Mesodermal cell (in vitro differentiated cells): ENCODE results near the gene TMC6.

Source experiments
- H3K27ac ChIP-seq: 2 replicates; pipeline ENCODE4 v1.7.0; 2013; ENCODE audit warnings: mild to moderate bottlenecking, low read depth, low read length, moderate library complexity; ENCODE audit not compliant: severe bottlenecking
- H3K36me3 ChIP-seq: 2 replicates; pipeline ENCODE4 v1.7.1; 2013; ENCODE audit warnings: mild to moderate bottlenecking, low read length, moderate library complexity; ENCODE audit not compliant: control insufficient read depth, insufficient read depth
- H3K4me1 ChIP-seq: one replicate; pipeline ENCODE4 v1.7.1; 2013; ENCODE audit warnings: mild to moderate bottlenecking, low read length; ENCODE audit not compliant: insufficient read depth, control insufficient read depth, poor library complexity, severe bottlenecking
- H3K4me3 ChIP-seq: 2 replicates; pipeline ENCODE4 v1.7.0; 2013; ENCODE audit warnings: low read length, control low read depth, mild to moderate bottlenecking; ENCODE audit not compliant: insufficient read depth, poor library complexity, severe bottlenecking; ENCODE audit errors: extremely low read depth
- H3K9me3 ChIP-seq: 2 replicates; pipeline ENCODE4 v1.7.1; 2013; ENCODE audit warnings: mild to moderate bottlenecking, low read length, moderate library complexity; ENCODE audit not compliant: control insufficient read depth
- WGBS, 2 experiments: methylation state at CpG; one replicate each; pipeline ENCODE4 v1.1.5; 2013; ENCODE audit warnings: missing lambda C conversion rate in 2 of 2; ENCODE audit not compliant: insufficient coverage in 2 of 2; 5-methylcytosine and 5-hydroxymethylcytosine counted together

The TMC6 gene

GRCh38 chr17:78126895-78127238, 1.7 kb downstream of the TMC6 start:
- H3K4me3 ChIP-seq: peak overlapping the region; percentile 91
- peak overlapping the region; percentile 97 for H3K27ac ChIP-seq
- no peaks in the 10 kb centered on the region for H3K9me3 ChIP-seq
- H3K4me1 ChIP-seq: peaks cover 46% of the 10 kb centered on the region
- WGBS, 2 experiments: 69 to 74% methylated on average over 4 to 5 of the region's 6 CpGs
- peaks cover 45% of the 10 kb centered on the region for H3K36me3 ChIP-seq

DNA sequence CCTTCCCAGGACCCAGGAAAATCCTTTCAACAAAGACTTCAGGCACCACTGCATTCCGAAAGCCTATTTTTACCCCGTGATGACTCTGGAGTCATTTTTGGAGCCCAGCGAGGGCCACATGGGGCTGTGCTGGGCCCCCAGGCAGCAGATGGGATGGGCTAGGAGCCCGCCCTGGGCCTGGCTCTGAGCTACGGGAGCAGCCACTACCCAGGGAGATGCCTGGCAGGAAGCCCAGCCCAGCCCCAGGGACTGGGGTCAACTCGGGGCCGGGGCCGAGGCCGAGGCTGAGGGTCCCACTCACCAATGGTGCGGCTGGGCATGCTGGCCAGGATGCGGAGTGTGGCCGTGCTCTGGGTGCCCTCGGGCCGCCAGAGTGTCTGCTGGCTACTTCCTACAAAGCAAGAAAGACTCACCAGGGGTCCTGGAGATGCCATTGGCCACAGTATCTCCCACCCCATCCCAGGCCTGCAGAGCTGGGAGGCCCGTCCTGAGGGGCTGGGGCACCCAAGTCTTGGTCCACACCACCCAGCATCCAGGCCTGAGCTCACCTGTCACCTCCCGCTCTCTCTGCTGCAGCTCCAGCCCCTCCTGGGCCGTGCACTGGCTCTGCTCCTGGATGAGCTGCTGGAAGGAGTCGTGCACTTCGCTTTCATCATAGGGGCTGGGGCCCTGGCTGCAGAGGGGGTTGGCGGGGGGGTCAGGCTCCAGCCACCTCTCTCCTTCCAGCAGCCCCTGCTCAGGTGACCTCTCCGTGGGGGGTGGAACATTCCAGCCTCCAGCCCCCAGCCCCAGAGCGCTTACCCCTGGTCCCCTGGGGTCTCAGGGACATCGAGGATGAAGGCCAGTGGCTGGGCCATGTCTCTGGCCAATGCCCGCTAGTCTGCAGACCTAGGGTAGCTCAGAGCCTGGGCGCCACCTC, 2.3 kb downstream of the TMC6 start:
- Histone ChIP-seq H3K27ac (peak overlapping the region; percentile 97), H3K4me1 (peaks cover 41% of the 10 kb centered on the region), H3K9me3 (no peaks in the 10 kb centered on the region), H3K4me3 (peak overlapping the region; percentile 91), H3K36me3 (peaks cover 50% of the 10 kb centered on the region)
- WGBS, 2 experiments: 91 to 95% methylated on average over 19 to 22 of the region's 25 CpGs

- no peak overlapping the region for H3K4me3 ChIP-seq
- H3K36me3 ChIP-seq: peaks cover 58% of the 10 kb centered on the region
- no peaks in the 10 kb centered on the region for H3K9me3 ChIP-seq
- no peak overlapping the region for H3K27ac ChIP-seq
- WGBS, 2 experiments: 95 to 98% methylated on average over 32 to 36 of the region's 39 CpGs
- H3K4me1 ChIP-seq: peaks cover 34% of the 10 kb centered on the region
Observed at GRCh38 chr17:78125138-78125913, 3.2 kb downstream of the TMC6 start.

GRCh38 chr17:78124836-78125137, 3.8 kb downstream of the TMC6 start:
- H3K4me1 ChIP-seq: peaks cover 29% of the 10 kb centered on the region
- 89 to 96% methylated on average over 8 to 11 of the region's 12 CpGs for WGBS, 2 experiments

GRCh38 chr17:78124081-78124835, 4.3 kb downstream of the TMC6 start:
- Histone ChIP-seq H3K9me3 (no peaks in the 10 kb centered on the region), H3K4me1 (peaks cover 23% of the 10 kb centered on the region), H3K27ac (no peak overlapping the region), H3K4me3 (no peak overlapping the region), H3K36me3 (peaks cover 69% of the 10 kb centered on the region)
- WGBS, 2 experiments: 96 to 97% methylated on average over 23 to 30 of the region's 30 CpGs

More at GRCh38 chr17:78124836-78125137, 3.8 kb downstream of the TMC6 start:
- Histone ChIP-seq H3K27ac (no peak overlapping the region), H3K4me3 (no peak overlapping the region), H3K9me3 (no peaks in the 10 kb centered on the region), H3K36me3 (peaks cover 63% of the 10 kb centered on the region)

DNA sequence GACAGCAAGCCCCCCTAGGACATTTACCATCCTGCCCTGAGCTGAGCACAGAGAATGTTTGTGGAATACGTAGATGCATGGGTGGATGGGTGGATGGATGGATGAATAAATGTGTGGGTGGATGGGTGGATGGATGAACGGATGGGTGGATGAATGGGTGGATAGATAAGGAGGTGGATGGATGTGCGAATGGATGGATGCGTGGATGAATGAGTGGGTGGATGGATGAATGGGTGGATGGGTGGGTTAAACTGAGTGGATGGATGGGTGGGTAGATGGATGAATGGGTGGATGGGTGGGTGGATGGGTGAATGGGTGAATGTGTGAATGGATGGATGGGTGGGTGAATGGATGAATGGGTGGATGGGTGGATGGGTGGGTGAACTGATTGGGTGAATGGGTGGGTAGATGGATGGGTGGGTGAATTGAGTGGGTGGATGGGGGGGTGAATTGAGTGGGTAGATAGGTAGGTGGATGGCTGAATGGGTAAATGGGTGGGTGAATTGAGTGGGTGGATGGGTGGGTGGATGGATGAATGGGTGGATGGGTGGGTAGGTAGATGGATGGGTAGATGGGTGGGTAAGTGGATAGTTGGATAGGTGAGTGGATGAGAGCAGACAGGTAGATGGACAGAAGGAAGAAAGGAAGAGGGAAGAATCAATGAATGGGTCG, 5.2 kb downstream of the TMC6 start:
- peaks cover 23% of the 10 kb centered on the region for H3K4me1 ChIP-seq
- 98 to 100% methylated on average over 4 to 5 of the region's 5 CpGs for WGBS, 2 experiments
- H3K36me3 ChIP-seq: peaks cover 74% of the 10 kb centered on the region
- H3K4me3 ChIP-seq: no peak overlapping the region
- H3K9me3 ChIP-seq: no peaks in the 10 kb centered on the region
- no peak overlapping the region for H3K27ac ChIP-seq

GRCh38 chr17:78122931-78123249, 5.7 kb downstream of the TMC6 start:
- Histone ChIP-seq H3K9me3 (no peaks in the 10 kb centered on the region), H3K27ac (no peak overlapping the region), H3K4me1 (peaks cover 23% of the 10 kb centered on the region), H3K36me3 (peaks cover 76% of the 10 kb centered on the region), H3K4me3 (no peak overlapping the region)
- WGBS, 2 experiments: 75 to 90% methylated on average over 3 to 4 of the region's 4 CpGs

- peaks cover 80% of the 10 kb centered on the region for H3K36me3 ChIP-seq
- peaks cover 23% of the 10 kb centered on the region for H3K4me1 ChIP-seq
- H3K4me3 ChIP-seq: no peak overlapping the region
- WGBS, 2 experiments: 96 to 97% methylated on average over 21 to 22 of the region's 23 CpGs
- H3K9me3 ChIP-seq: no peaks in the 10 kb centered on the region
- no peak overlapping the region for H3K27ac ChIP-seq
Observed at GRCh38 chr17:78122216-78122930, 6.2 kb downstream of the TMC6 start.

DNA sequence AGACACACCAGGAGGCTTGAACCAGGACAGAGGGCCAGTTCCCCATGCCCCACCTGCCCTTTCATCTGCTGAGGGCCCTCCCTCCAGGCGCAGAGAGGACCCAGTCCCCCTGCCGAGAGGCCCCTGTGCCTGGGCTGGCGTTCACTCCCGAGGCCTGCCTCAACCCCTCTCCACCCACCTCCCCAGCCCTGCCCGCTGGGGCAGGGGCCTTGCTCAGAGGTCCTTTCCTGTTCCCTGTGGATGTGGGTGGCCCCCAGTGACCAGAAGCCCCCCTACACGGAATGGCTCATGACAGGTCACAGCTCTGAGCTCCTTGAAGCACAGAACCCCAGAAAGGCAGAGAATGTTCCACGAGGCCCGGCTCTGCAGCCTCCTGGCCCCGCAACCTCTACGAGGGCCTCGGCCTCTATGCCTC, 6.7 kb downstream of the TMC6 start:
- 86 to 92% methylated on average over 9 to 10 of the region's 11 CpGs for WGBS, 2 experiments
- H3K27ac ChIP-seq: no peak overlapping the region
- no peak overlapping the region for H3K4me3 ChIP-seq
- H3K36me3 ChIP-seq: peaks cover 84% of the 10 kb centered on the region
- no peaks in the 10 kb centered on the region for H3K9me3 ChIP-seq
- H3K4me1 ChIP-seq: peaks cover 19% of the 10 kb centered on the region
